ENCODE measurements around the gene LMAN1L. TPM values are rescaled to one million over a fixed set of nuclear protein-coding genes. Genes with fewer than 3 reads are reported as not detected.

The LMAN1L gene
- total RNA-seq, 1 experiment from 2014 or later: not detected

DNA sequence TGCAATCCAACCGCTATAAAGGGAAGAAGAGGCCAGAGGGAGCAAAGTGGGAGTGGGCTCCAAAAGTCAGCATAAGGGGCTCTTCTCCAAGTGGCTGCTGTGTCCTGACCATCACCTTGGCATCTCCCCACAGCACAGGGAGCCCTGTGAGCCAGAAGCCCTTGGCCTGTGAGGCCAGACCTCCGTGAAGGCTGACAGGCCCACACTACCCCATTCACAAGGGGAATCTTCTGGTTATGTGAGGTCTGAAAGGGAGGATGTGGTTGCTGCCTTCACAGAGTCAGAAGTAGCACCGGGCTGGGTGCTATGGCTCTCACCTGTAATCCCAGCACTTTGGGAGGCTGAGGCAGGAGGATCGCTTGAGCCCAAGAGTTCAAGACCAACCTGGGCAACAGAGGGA is 32.9 kb downstream of the LMAN1L start:
- H3K27me3 ChIP-seq (replicated peaks): no peaks in the 10 kb centered on the region
- H3K27ac ChIP-seq: no peak overlapping the region
- peaks cover 9% of the 10 kb centered on the region for H3K4me1 ChIP-seq (replicated peaks)
- H3K4me3 ChIP-seq: no peak overlapping the region
- no peaks in the 10 kb centered on the region for H3K9me3 ChIP-seq (replicated peaks)
- peaks cover 46% of the 10 kb centered on the region for H3K36me3 ChIP-seq
- DNase-seq (ENCODE audit: low read depth in 1 of 2, low spot score in 2 of 2): no peak

DNA sequence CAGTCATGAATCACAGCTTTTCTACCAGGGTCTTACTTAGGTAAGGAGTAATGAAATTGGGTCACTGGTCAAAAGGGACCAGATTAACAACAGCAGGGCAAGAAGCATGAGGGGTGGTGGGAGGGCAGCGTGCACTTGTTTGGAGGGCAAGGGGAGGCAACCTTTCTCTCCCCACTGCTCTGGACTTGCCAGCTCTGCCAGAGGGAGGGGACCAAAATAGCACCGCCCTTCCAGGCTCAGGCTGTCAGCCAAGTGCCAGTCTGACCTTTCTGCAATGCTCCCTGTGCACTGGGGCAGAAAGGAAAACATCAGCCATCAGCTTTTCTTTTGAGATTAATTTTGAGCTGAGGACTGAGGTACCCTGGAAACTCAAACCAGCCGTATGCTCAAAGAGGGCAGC is 34.8 kb downstream of the LMAN1L start:
- no peaks in the 10 kb centered on the region for H3K9me3 ChIP-seq (replicated peaks)
- H3K27me3 ChIP-seq (replicated peaks): no peaks in the 10 kb centered on the region
- H3K36me3 ChIP-seq: peaks cover 65% of the 10 kb centered on the region
- no peak for DNase-seq (ENCODE audit: low read depth in 1 of 2, low spot score in 2 of 2)
- H3K4me1 ChIP-seq (replicated peaks): peaks cover 9% of the 10 kb centered on the region
- no peak overlapping the region for H3K27ac ChIP-seq
- no peak overlapping the region for H3K4me3 ChIP-seq

DNA sequence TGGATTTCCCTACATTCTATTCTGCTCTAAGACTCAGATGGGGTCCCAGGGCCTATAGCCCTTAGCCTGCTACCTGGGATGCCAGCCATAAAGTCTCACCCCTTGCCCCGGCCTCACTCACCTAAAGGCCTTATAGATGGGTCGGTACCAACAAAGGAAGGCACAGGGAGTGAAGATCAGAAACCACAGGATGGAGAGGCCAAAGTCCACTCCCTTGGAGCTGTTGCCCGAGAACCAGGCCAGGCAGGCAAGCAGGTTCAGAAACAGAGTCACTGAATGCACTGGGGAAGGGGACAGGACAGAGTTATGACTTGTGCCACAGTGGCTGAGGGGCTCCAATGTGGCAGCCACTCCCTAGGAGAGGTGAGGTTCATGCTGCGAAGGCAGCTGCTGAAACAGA is 37.8 kb downstream of the LMAN1L start:
- H3K4me1 ChIP-seq (replicated peaks): no peaks in the 10 kb centered on the region
- no peak overlapping the region for H3K27ac ChIP-seq
- no peaks in the 10 kb centered on the region for H3K9me3 ChIP-seq (replicated peaks)
- H3K36me3 ChIP-seq: peaks cover 73% of the 10 kb centered on the region
- DNase-seq (ENCODE audit: low read depth in 1 of 2, low spot score in 2 of 2): no peak
- H3K27me3 ChIP-seq (replicated peaks): no peaks in the 10 kb centered on the region
- H3K4me3 ChIP-seq: no peak overlapping the region

DNA sequence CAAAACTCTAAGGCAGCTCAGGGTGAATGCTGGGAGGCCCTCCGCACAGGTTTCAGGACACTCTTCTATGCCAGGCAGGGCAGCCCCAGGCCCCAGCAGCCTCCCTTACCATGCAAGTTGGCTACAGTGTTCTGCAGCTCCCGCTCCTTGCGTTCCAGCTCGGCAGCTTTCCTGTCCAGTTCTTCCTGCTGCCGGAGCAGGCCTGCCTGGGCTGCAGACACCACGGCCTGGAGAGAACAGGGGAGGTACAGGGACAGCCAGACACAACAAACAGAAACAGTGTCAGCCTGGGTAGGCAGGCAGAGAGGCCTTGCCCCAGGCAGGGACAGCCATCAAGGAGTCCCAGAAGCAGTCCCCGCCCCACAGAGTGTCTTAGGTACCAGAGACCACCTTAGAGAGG is 39.3 kb downstream of the LMAN1L start:
- Histone ChIP-seq H3K27me3 (replicated peaks) (no peaks in the 10 kb centered on the region), H3K27ac (no peak overlapping the region), H3K9me3 (replicated peaks) (no peaks in the 10 kb centered on the region), H3K4me1 (replicated peaks) (no peaks in the 10 kb centered on the region), H3K36me3 (peaks cover 68% of the 10 kb centered on the region), H3K4me3 (no peak overlapping the region)
- no peak for DNase-seq (ENCODE audit: low read depth in 1 of 2, low spot score in 2 of 2)

DNA sequence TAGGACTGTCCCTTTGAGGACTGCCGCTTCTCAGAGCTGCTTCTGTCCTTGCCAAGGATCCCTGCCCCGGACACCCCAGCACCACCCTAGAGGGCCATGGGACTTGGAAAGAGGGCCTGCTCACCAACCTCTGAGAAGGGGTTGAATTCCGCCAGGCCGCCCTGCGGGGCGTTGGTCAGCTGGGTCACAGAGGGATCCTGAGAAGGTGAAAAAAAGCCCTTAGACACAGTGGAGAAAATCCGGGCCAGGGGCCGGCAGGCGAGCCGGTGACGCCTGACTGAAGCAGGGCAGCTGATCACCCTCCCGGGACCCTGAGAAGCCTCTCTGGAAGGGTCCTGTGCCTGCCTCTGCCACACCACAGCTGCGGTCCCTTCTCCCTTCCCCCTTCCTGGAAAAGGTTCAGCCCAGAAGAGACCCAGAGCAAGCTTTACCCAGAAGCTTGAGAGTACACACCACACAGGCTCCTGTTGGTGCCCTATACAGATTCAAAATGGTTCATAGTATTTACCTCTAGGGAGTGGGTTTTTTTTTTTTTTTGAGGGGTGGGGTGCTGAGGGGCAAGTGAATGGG is 41.9 kb downstream of the LMAN1L start:
- Histone ChIP-seq H3K4me1 (replicated peaks) (no peaks in the 10 kb centered on the region), H3K9me3 (replicated peaks) (no peaks in the 10 kb centered on the region), H3K27ac (no peak overlapping the region), H3K27me3 (replicated peaks) (no peaks in the 10 kb centered on the region), H3K36me3 (peaks cover 47% of the 10 kb centered on the region), H3K4me3 (no peak overlapping the region)
- no peak for DNase-seq (ENCODE audit: low read depth in 1 of 2, low spot score in 2 of 2)

DNA sequence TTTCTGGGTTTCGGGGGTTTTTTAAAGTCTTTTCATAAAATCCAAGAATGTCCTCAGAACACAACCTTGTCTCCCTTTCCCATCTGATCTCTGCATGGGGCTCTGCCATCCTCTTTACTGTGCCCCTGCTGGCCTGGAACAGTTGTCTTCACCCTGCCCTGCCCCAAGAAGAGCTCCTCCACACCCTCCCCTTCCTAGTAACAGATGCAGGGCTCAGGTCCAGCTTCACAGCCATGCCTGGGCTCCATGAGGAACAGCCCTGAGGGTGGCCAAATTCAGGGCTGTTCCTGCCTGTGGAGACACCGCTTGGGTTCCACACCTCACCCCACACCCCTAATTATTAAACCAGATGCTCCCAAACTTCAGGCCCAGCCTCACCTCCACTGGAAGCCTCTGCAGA is 43.2 kb downstream of the LMAN1L start:
- DNase-seq (ENCODE audit: low read depth in 1 of 2, low spot score in 2 of 2): no peak
- peaks cover 34% of the 10 kb centered on the region for H3K36me3 ChIP-seq
- H3K27me3 ChIP-seq (replicated peaks): no peaks in the 10 kb centered on the region
- no peaks in the 10 kb centered on the region for H3K9me3 ChIP-seq (replicated peaks)
- H3K4me1 ChIP-seq (replicated peaks): no peaks in the 10 kb centered on the region
- H3K27ac ChIP-seq: no peak overlapping the region
- no peak overlapping the region for H3K4me3 ChIP-seq

DNA sequence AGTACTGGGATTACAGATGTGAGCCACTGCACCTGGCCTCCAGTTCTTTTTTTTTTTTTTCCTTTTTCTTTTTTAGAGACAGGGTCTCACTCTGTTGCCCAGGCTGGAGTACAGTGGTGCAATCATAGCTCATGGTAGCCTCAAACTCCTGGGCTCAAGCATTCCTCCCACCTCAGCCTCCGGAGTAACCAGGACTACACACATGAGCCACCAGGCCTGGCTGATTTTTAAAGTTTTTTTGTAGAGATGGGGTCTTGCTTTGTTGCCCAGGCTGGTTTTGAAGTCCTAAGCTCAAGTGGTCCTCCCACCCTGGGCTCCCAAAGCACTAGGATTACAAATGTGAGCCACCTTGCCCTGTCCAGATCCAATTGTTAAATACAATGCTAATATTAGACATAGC is 43.9 kb downstream of the LMAN1L start:
- no peaks in the 10 kb centered on the region for H3K27me3 ChIP-seq (replicated peaks)
- H3K9me3 ChIP-seq (replicated peaks): no peaks in the 10 kb centered on the region
- no peak for DNase-seq (ENCODE audit: low read depth in 1 of 2, low spot score in 2 of 2)
- H3K27ac ChIP-seq: no peak overlapping the region
- H3K4me3 ChIP-seq: no peak overlapping the region
- peaks cover 27% of the 10 kb centered on the region for H3K36me3 ChIP-seq
- no peaks in the 10 kb centered on the region for H3K4me1 ChIP-seq (replicated peaks)

DNA sequence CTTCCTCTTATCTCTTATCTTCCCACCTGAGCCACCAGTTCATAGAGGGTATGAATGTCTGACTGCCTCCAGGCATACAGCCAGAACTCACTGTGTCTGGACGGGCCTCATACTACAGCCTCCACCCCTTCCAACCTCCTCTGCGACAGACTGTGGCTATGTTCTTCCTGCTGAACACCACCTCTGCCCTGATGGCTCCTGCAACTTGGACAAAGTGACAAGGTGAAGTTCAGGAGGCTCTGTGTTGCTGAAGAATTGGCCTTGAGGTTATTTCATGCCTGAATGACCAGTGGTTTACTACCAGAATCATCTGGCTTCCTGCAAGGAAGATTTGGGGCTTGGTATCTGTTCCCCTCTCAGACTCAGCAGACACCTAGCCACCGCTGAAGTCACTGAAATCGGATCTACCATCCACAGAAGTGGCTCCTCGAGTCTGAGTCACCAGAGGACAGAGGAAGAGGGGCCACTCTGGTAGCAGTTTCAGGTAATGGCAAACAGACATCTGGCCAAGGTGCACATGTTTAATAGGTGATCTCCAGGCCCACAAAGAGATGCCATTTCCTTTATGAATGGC is 44.5 kb downstream of the LMAN1L start:
- no peaks in the 10 kb centered on the region for H3K4me1 ChIP-seq (replicated peaks)
- no peaks in the 10 kb centered on the region for H3K9me3 ChIP-seq (replicated peaks)
- H3K36me3 ChIP-seq: peaks cover 21% of the 10 kb centered on the region
- H3K4me3 ChIP-seq: no peak overlapping the region
- H3K27me3 ChIP-seq (replicated peaks): no peaks in the 10 kb centered on the region
- no peak overlapping the region for H3K27ac ChIP-seq
- no peak for DNase-seq (ENCODE audit: low read depth in 1 of 2, low spot score in 2 of 2)

DNA sequence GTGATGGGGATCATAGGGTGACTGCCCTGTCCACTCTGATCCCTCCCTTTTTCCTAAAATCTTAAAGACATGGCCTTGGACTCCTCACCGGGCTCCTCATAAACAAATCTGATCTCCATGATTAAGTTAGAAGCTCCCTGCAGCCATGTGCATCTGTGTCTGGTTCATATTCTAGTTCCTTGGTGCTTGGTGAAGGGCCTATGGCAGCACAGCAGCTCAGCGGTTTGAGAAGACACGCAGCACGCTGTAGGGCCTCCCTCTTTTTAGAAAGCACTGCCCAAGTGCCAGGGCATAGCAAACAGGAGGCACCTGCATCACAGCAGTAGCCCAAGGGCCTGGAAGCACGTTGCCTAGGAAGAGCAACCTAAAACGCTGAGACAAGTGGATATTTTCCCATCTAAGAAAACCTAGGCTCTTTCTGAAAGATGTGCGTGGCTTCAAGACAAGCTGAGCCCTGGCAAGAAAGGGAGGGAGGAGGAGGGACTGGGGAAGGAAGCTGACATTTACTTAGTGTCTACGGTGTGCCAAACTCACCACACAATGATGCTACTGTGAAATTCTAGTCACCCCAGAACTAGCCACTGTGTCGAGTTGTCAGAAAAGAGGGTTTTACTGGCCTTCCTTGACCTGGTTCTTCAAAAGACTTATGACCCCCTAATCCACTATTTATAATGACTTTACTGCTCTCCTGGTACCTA is 45.2 kb downstream of the LMAN1L start:
- no peak for DNase-seq (ENCODE audit: low read depth in 1 of 2, low spot score in 2 of 2)
- Histone ChIP-seq H3K4me3 (no peak overlapping the region), H3K4me1 (replicated peaks) (no peaks in the 10 kb centered on the region), H3K9me3 (replicated peaks) (no peaks in the 10 kb centered on the region), H3K27me3 (replicated peaks) (no peaks in the 10 kb centered on the region), H3K36me3 (peaks cover 15% of the 10 kb centered on the region), H3K27ac (no peak overlapping the region)

DNA sequence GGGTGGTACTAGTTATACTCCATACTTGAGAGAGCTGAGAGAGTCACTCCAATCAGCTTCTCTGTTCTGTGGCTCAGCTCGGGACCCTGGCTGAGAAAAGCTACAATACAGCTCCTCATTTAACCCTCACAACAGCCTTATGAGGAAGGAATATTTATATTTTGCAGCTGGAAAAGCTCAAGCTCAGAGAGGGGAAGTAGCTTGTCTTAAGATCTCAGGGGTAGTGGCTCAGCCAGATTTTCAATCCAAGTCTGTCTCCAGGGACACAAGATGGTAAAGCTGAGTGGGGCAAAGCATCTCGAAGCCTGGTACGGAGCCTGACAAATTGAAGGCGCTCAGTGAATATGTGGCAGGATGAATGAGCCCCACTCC is 45.7 kb downstream of the LMAN1L start:
- Histone ChIP-seq H3K4me1 (replicated peaks) (no peaks in the 10 kb centered on the region), H3K36me3 (peaks cover 9% of the 10 kb centered on the region), H3K9me3 (replicated peaks) (no peaks in the 10 kb centered on the region), H3K4me3 (no peak overlapping the region), H3K27ac (no peak overlapping the region), H3K27me3 (replicated peaks) (no peaks in the 10 kb centered on the region)
- no peak for DNase-seq (ENCODE audit: low read depth in 1 of 2, low spot score in 2 of 2)

DNA sequence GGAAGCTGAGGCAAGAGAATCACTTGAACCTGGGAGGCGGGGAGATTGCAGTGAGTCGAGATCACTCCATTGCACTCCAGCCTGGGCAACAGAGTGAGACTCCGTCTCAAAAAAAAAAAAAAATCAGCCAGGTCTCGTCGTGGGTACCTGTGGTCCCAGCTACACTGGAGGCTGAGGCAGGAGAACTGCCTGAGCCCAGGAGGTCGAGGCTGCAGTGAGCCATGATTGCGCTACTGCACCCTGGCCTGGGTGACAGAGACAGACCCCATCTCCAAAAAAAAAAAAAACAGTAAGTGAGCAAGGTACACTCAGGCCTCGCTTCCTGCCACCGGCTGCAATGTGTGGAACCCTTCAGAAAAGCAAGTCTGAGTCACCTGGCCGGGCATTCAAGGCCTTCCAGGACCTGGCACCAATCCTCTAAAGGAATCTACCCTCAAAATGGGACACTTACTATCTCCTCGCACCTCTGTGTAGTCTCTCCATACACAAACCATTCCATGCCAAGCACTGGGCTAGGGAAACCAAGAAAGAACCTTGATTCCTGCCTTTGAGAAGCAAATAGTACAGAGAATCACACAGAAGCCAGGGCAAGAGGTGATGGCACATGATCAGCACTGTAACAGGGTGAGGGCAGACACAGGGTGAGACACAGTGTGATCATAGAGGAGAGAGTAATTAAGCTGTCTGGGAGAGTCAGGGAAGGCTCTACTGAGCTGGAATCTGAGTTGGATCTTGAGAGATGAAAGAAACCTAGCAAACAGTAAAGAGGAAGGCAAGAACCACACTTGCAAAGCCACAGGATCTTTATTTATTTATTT is 50.8 kb downstream of the LMAN1L start:
- Histone ChIP-seq H3K27me3 (replicated peaks) (no peaks in the 10 kb centered on the region), H3K27ac (no peak overlapping the region), H3K4me1 (replicated peaks) (no peaks in the 10 kb centered on the region), H3K4me3 (no peak overlapping the region), H3K9me3 (replicated peaks) (no peaks in the 10 kb centered on the region), H3K36me3 (peaks cover 10% of the 10 kb centered on the region)
- DNase-seq (ENCODE audit: low read depth in 1 of 2, low spot score in 2 of 2): no peak

DNA sequence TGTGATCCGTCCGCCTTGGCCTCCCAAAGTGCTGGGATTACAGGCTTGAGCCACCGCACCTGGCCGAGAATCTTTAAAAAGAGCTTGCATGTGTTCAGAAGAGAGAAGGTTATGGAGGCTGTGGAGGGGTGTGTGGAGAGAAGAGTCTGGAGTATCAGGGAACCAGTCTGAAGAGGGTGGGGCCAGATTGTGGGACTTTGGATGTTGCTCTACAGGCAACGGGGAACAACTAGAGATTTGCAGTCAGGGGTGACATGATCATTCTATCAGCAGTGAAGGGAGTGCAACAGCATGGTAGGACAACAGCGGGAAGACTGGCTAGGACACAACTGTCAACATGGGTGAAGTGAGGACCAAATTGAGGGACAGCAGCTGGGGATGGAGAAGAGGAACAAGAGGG is 51.7 kb downstream of the LMAN1L start:
- H3K27ac ChIP-seq: no peak overlapping the region
- no peaks in the 10 kb centered on the region for H3K9me3 ChIP-seq (replicated peaks)
- H3K27me3 ChIP-seq (replicated peaks): no peaks in the 10 kb centered on the region
- DNase-seq (ENCODE audit: low read depth in 1 of 2, low spot score in 2 of 2): no peak
- H3K4me1 ChIP-seq (replicated peaks): no peaks in the 10 kb centered on the region
- no peak overlapping the region for H3K4me3 ChIP-seq
- peaks cover 16% of the 10 kb centered on the region for H3K36me3 ChIP-seq

DNA sequence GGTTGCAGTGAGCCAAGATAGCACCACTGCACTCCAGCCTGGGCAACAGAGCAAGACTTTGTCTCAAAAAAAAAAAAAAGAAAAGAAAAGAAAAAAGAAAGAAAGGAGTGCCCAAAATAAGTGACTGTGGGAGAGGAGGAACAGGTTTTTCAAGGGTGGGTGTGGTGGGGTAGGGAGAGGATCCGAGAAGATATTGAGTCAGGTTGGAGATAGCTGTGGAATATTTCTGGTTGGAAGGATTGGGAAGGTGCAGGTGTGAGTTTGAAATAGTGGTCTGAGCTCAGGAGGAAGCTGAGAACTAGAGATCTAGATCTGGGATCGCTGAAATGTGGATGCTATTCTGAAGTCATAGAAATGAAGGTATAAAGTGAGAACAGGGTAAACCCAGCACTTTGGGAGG is 52.7 kb downstream of the LMAN1L start:
- Histone ChIP-seq H3K36me3 (peaks cover 25% of the 10 kb centered on the region), H3K4me1 (replicated peaks) (no peaks in the 10 kb centered on the region), H3K27me3 (replicated peaks) (no peaks in the 10 kb centered on the region), H3K27ac (no peak overlapping the region), H3K9me3 (replicated peaks) (no peaks in the 10 kb centered on the region), H3K4me3 (no peak overlapping the region)
- no peak for DNase-seq (ENCODE audit: low read depth in 1 of 2, low spot score in 2 of 2)

DNA sequence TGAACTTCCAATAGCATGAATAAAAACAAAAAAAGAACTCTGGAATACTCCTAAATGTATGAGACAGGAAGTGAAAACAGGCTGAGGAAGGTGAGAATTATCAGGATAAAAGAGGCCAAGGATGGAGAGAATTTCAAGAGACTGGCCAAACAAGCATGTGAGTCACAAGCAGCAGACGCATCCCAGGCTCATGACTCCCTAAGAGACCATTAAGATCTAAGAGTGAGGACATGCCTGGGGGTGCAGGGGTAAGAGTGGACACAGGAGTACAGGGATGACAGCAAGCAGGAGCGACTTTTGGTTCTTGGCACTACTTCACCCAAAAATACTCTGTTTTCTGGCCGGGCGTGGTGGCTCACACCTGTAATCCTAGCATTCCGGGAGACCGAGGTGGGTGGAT is 53.5 kb downstream of the LMAN1L start:
- Histone ChIP-seq H3K4me1 (replicated peaks) (no peaks in the 10 kb centered on the region), H3K9me3 (replicated peaks) (no peaks in the 10 kb centered on the region), H3K4me3 (no peak overlapping the region), H3K36me3 (peaks cover 25% of the 10 kb centered on the region), H3K27ac (no peak overlapping the region), H3K27me3 (replicated peaks) (no peaks in the 10 kb centered on the region)
- DNase-seq (ENCODE audit: low read depth in 1 of 2, low spot score in 2 of 2): no peak

Measured in SJSA1 (cell line).